HCT116 (cell line): ENCODE data around the gene STK35. TPM values are rescaled to one million over a fixed set of nuclear protein-coding genes. Genes with fewer than 3 reads are reported as not detected.

Experiments used
- ATAC-seq: fragments of 200-7000 bp; cut with Tn5 transposase; 2 replicates; pipeline ENCODE4 v1.9.1; 2020; ENCODE audit warnings: mild to moderate bottlenecking, moderate library complexity
- BruUV-seq: library from RNA; stranded (reverse); fragments of 400-500 nt; replicated peaks from 2 replicates; lab custom pipeline; 2021; lab: Mats Ljungman, UMichigan
- CTCF ChIA-PET: fragments of 300-600 bp; sonication (Branson Sonifier 250); formaldehyde crosslinking; loops from one replicate; lab custom pipeline; 2021; ENCODE audit warnings: antibody characterized with exemption; lab: Charles Lee
- POLR2A ChIA-PET: fragments of 300-600, 350-600 bp; sonication (Branson Sonifier 250); formaldehyde crosslinking; loops from one replicate; lab custom pipeline; 2021; ENCODE audit warnings: antibody characterized with exemption; lab: Charles Lee
- RAD21 ChIA-PET, 2 experiments: fragments of 300-600 bp; sonication (Branson Sonifier 250); formaldehyde crosslinking; loops; one replicate each; lab custom pipeline; 2023; ENCODE audit warnings: low total read pairs in 2 of 2; ENCODE audit not compliant: uncharacterized antibody in 2 of 2, unreplicated experiment in 2 of 2, low non-redundant PET in 1 of 2; lab: Charles Lee
- DNase-seq: peaks from one replicate; pipeline ENCODE4 v3.0.0-alpha.2; 2010; ENCODE audit warnings: low read depth, low spot score
- H2AFZ ChIP-seq: fragments of 200-600 bp; shearing (Covaris generic), sonication (generic); 2 replicates; pipeline ENCODE4 v1.6.1; 2017; ENCODE audit warnings: low read depth, mixed run types, mixed read lengths, antibody characterized with exemption, low read length; ENCODE audit not compliant: poor library complexity, severe bottlenecking
- H3K27ac ChIP-seq: 2 replicates; pipeline ENCODE4 v1.5.1; 2012; ENCODE audit warnings: low read depth, low read length
- H3K27me3 ChIP-seq: fragments of 200-600 bp; sonication (generic); 2 replicates; pipeline ENCODE4 v1.6.1; 2016; ENCODE audit warnings: mixed run types, low read length, mixed read lengths; ENCODE audit not compliant: insufficient read depth
- H3K36me3 ChIP-seq, 2 experiments: fragments of 200-500 bp in 1 of 2; fragments of 200-600 bp in 1 of 2; sonication (Bioruptor generic) in 1 of 2; sonication (generic) in 1 of 2; 2 replicates each; pipeline versions ENCODE4 v1.5.1 to v1.6.1; 2014 to 2016; ENCODE audit warnings: low read length in 2 of 2, inconsistent platforms in 1 of 2, mixed read lengths in 1 of 2, mixed run types in 1 of 2; ENCODE audit not compliant: insufficient read depth in 2 of 2, control insufficient read depth in 1 of 2
- H3K4me1 ChIP-seq, 2 experiments: fragments of 200-600 bp in 1 of 2; sonication (generic) in 1 of 2; 2 replicates each; pipeline versions ENCODE4 v1.5.1 to v1.6.1; 2012 to 2017; ENCODE audit warnings: low read length in 2 of 2, inconsistent platforms in 1 of 2, mild to moderate bottlenecking in 1 of 2, mixed read lengths in 1 of 2, mixed run types in 1 of 2, moderate library complexity in 1 of 2; ENCODE audit not compliant: insufficient read depth in 2 of 2, control insufficient read depth in 1 of 2
- H3K4me2 ChIP-seq: fragments of 200-600 bp; sonication (generic); 2 replicates; pipeline ENCODE4 v1.6.1; 2017; ENCODE audit warnings: mixed run types, low read length, mixed read lengths
- H3K4me3 ChIP-seq, 2 experiments: fragments of 200-600 bp in 1 of 2; sonication (generic) in 1 of 2; replicated peaks in 1 of 2; 2 replicates each; pipeline ENCODE4 v1.5.1; 2011 to 2016; ENCODE audit warnings: low read length in 2 of 2, control low read depth in 1 of 2, low read depth in 1 of 2, mild to moderate bottlenecking in 1 of 2, mixed read lengths in 1 of 2, mixed run types in 1 of 2
- H3K79me2 ChIP-seq: fragments of 200-600 bp; sonication (generic); 2 replicates; pipeline ENCODE4 v1.6.1; 2017; ENCODE audit warnings: mild to moderate bottlenecking, mixed run types, low read length, moderate library complexity, mixed read lengths; ENCODE audit not compliant: insufficient read depth
- H3K9ac ChIP-seq: fragments of 200-600 bp; sonication (generic); 2 replicates; pipeline ENCODE4 v1.6.1; 2016; ENCODE audit warnings: low read length, mixed read lengths
- H3K9me2 ChIP-seq: fragments of 200-600 bp; sonication (generic), shearing (Covaris generic); 2 replicates; pipeline ENCODE4 v1.6.1; 2017; ENCODE audit warnings: mixed run types, mild to moderate bottlenecking, moderate library complexity; ENCODE audit not compliant: insufficient read depth
- H3K9me3 ChIP-seq, 2 experiments: fragments of 200-500 bp in 1 of 2; fragments of 200-600 bp in 1 of 2; sonication (Bioruptor generic) in 1 of 2; sonication (generic) in 1 of 2; 2 replicates each; pipeline ENCODE4 v1.6.1; 2014 to 2017; ENCODE audit warnings: low read length in 2 of 2, mixed read lengths in 2 of 2, inconsistent platforms in 1 of 2, low read depth in 1 of 2, mild to moderate bottlenecking in 1 of 2, mixed run types in 1 of 2, moderate library complexity in 1 of 2; ENCODE audit not compliant: control insufficient read depth in 1 of 2, insufficient read depth in 1 of 2
- H4K20me1 ChIP-seq: fragments of 200-600 bp; sonication (generic), shearing (Covaris generic); 2 replicates; pipeline ENCODE4 v1.6.1; 2017; ENCODE audit warnings: mixed run types, mild to moderate bottlenecking, moderate library complexity; ENCODE audit not compliant: insufficient read depth
- ATF3 ChIP-seq: IDR thresholded peaks from 2 replicates; pipeline ENCODE4 v1.6.1; 2012
- CBX3 ChIP-seq: IDR thresholded peaks from 2 replicates; pipeline ENCODE4 v1.6.1; 2012; ENCODE audit warnings: low read depth
- EZH2 ChIP-seq: fragments of 200-600 bp; sonication (generic); IDR thresholded peaks from 2 replicates; pipeline ENCODE4 v1.6.1; 2017; ENCODE audit warnings: antibody characterized with exemption, mixed run types
- EZH2phosphoT487 ChIP-seq: fragments of 200-600 bp; IDR thresholded peaks from 2 replicates; pipeline ENCODE4 v1.6.1; 2018; ENCODE audit warnings: antibody characterized with exemption, borderline replicate concordance
- POLR2A ChIP-seq: IDR thresholded peaks from 2 replicates; pipeline ENCODE4 v1.7.0; 2011; ENCODE audit warnings: borderline replicate concordance; ENCODE audit not compliant: insufficient read depth, insufficient read length; ENCODE audit errors: extremely low read depth
- REST ChIP-seq: IDR thresholded peaks from 2 replicates; pipeline ENCODE4 v1.6.1; 2012; ENCODE audit warnings: low read depth
- SIN3A ChIP-seq: IDR thresholded peaks from 2 replicates; pipeline ENCODE4 v1.6.1; 2012; ENCODE audit warnings: low read depth
- SRF ChIP-seq: IDR thresholded peaks from 2 replicates; pipeline ENCODE4 v1.6.1; 2012; ENCODE audit warnings: low read depth
- TCF7L2 ChIP-seq: IDR thresholded peaks from 2 replicates; pipeline ENCODE4 v1.7.0; 2011; ENCODE audit warnings: borderline replicate concordance, inconsistent platforms; ENCODE audit not compliant: insufficient read depth, insufficient read length; ENCODE audit errors: extremely low read depth
- ZFX ChIP-seq: fragments of 450-650 bp; IDR thresholded peaks from 2 replicates; pipeline ENCODE4 v1.6.1; 2017
- intact Hi-C: fragments of 100-400 bp; cut with micrococcal nuclease; formaldehyde crosslinking; loops from 2 replicates; pipeline ENCODE4 v1.10.0; 2022
- total RNA-seq: library from RNA; stranded (reverse); gene quantifications from one replicate; pipeline ENCODE4 v1.2.1, GENCODE V29; 2021; ENCODE audit not compliant: unreplicated experiment

The STK35 gene
- total RNA-seq, 1 experiment from 2014 or later: 32.8 TPM

GRCh38 chr20:2086177-2086979, 15.2 kb upstream of the STK35 start:
- ATAC-seq (no peak), DNase-seq (no peak)
- Histone ChIP-seq H3K4me2 (no peak overlapping the region), H3K9ac (no peak overlapping the region), H3K4me1 (no peaks in the 10 kb centered on the region), H3K9me3 (no peaks in the 10 kb centered on the region), H3K27ac (no peak overlapping the region), H3K79me2 (no peaks in the 10 kb centered on the region), H3K4me3 (no peak overlapping the region), H3K9me2 (no peaks in the 10 kb centered on the region), H3K27me3 (peaks cover 62% of the 10 kb centered on the region), H4K20me1 (no peaks in the 10 kb centered on the region), H2AFZ (no peak overlapping the region), H3K36me3 (no peaks in the 10 kb centered on the region)
- intact Hi-C loops: no loop called here
- POLR2A ChIA-PET: no interaction called here
- RAD21 ChIA-PET: no interaction called here
- no peak for TF ChIP-seq SIN3A
- TF ChIP-seq SRF: no peak
- TF ChIP-seq REST: no peak
- CTCF ChIA-PET: no interaction called here
- BruUV-seq: no TSS peak

- H3K4me1 ChIP-seq: no peaks in the 10 kb centered on the region
- no peak overlapping the region for H2AFZ ChIP-seq
- H4K20me1 ChIP-seq: no peaks in the 10 kb centered on the region
- RAD21 ChIA-PET: no interaction called here
- intact Hi-C loops: no loop called here
- BruUV-seq: no TSS peak
- H3K36me3 ChIP-seq: no peaks in the 10 kb centered on the region
- TF ChIP-seq ATF3 (no peak), ZFX (no peak), SIN3A (no peak), EZH2phosphoT487 (no peak), EZH2 (no peak), TCF7L2 (no peak), POLR2A (no peak), CBX3 (no peak), SRF (no peak)
- TF ChIP-seq, all 23 proteins: peak for 0
- Histone ChIP-seq H3K9me2 (no peaks in the 10 kb centered on the region), H3K9ac (no peak overlapping the region), H3K27me3 (peaks cover 66% of the 10 kb centered on the region), H3K4me2 (no peak overlapping the region), H3K79me2 (no peaks in the 10 kb centered on the region), H3K27ac (no peak overlapping the region), H3K9me3 (no peaks in the 10 kb centered on the region), H3K4me3 (no peak overlapping the region)
- no peak for ATAC-seq
- ChIA-PET POLR2A (no interaction called here), CTCF (no interaction called here)
- DNase-seq: no peak
These were observed 14.6 kb upstream of the STK35 start for GRCh38 chr20:2086980-2087377.
